SHP77 treated with DMSO at 0.1 percent for 48 hours (cell line): ENCODE data around the gene MEF2C.
"Not testable (repeated sequence)": the region's sequence is repeated elsewhere in the genome, so short reads cannot be mapped to it uniquely, and the experiment has no call there.

Experiments used
- DNase-seq: peaks from one replicate; lab custom pipeline; 2025; lab: John Stamatoyannopoulos, UW

Gene MEF2C

GRCh38 chr5:88862547-88863175 is 20.3 kb downstream of the MEF2C start:
- no peak for DNase-seq

- no peak for DNase-seq
Observed at GRCh38 chr5:88861231-88861630, 21.8 kb downstream of the MEF2C start.

DNA sequence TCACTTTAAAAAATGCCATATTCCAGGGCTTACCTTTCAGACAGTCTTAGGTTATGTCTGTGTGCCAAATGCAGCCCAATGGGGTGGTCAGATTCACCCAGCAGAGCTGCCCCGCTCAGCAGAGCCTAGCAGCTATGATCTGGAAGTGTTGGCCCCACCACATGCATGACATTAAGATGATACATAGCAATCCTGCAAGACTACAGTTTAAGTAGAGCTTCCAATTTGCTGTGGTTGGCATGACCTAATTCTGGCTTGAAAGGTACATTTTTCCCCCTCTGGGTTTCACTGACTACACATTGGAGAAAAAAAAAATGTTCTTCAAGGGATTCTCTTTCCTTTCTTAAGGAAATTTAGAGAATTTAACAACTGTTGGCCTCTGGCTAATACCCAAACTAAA is 22.5 kb downstream of the MEF2C start:
- no peak for DNase-seq

DNA sequence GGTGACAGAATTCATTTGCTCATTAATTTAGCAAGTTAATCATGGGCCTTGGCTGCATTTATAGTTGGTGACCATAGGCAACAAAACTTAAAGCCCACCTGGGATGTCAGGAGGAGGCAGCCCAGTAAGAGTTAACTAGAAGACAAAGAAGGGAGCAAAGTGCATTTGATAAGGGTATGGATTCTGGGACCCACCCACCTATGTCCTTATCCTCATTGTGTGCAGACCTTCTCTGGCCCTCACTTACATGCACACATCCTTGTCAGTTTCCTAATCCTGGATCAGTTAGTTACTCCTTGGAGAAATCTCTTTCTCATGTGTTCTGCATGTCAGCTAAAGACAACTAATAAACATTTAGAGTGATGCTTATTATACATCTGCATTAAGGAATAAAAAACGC is 24.6 kb downstream of the MEF2C start:
- no peak for DNase-seq

GRCh38 chr5:88856381-88856780 is 26.6 kb downstream of the MEF2C start:
- not testable (repeated sequence) for DNase-seq

- DNase-seq, result no peak
Observed at GRCh38 chr5:88854769-88855168, 28.2 kb downstream of the MEF2C start.

DNA sequence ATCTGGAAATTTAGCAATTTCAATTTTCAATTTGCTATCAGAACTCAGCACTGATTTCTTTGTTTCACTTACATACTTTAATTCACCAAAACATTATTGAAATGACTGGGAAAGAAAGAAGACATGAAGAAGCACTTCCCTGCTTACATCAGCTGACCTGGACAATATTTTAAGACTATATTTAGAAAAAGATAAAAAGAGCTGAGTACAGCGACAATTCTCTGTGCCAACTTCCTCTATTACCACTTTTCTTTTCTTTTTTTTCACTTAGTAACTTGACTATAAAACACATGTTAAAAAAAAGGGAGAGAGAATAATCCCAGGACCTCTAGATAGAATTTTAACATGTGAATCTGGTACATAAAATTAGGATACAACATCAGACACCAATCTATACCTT is 35.6 kb downstream of the MEF2C start:
- DNase-seq, result no peak

DNA sequence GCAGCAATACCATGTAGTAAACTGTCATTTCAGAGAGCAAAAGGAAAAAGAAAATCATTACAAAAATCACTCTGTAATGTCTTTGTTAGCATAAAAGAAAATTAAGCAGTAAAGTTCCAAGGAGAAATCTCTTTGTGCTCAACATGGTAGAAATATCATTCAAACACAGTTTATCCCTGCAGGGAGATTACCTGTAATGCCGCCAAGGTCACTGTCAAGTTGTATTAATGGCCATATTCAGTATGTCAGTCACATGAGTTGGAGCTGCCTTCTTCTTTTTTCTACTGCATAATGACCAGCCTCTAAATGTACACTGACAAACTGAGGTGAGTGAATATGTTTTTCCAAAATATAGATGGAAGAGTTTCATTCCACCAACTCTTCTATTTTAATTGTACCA is 36.5 kb downstream of the MEF2C start:
- DNase-seq, result no peak

DNA sequence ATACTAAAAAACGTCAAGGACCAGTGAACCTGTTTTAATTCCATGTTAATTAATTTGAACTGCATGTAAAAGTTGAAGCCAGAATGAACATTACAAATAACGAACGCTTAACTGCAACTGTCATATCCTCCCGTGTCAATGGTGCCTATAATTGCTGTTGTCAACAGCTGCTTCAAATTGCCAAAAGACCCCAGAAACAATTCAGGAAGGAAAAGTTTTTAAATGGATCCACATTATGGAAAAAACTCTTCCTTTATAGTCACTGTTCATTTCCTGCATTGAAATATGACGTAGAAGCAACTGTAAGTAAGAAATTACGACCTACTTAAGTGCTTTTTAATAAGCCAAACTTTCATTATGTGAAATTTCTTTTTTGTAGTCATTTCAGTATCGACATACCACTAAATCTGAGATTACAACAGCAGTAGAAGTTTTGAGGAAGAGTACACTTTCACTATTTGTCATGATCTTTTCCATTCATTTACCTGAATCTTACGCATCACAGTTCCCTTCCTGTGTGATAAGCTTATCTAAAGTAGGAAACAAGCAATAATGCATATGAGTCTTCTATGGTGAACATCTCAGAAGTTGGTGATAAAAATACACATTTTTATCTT is 37.8 kb downstream of the MEF2C start:
- no peak for DNase-seq

DNA sequence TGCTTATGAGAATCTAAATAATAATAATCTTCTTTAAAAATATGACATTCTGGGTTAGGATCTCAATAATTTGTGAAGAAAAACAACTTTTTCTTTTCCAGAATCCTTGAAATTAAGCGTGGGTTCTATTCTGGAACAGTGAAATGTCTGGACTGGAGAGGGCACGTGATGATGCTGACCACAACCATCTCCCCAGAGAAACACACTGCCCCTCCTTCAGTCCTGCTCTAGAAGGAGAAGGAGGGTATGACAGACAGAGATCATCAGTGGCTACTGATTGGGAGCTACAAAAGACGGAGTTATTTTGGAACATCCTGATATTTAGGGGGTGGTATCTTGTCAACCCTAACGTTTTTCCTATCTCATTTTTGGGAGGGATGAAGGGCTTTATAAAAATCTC is 40.2 kb downstream of the MEF2C start:
- no peak for DNase-seq

GRCh38 chr5:88841212-88841611 is 41.8 kb downstream of the MEF2C start:
- no peak for DNase-seq

DNA sequence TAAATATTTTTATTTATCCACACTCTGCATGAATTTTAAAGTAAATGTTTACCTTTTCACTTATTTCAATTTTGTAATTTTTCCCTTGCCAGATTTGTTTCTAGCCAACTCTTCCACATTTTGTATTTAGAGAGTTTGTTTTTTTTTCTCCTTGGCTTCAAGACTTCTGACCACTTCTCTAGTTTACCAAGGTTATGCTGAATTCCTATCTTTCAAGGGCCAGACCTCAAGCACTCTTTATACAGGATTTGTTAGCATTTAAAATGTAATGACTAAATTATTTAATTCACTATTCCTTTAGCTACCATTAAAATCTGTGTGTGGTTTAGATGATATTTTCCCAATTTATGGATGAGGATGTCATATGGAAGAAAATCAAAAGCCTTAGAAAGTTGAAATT is 42.5 kb downstream of the MEF2C start:
- DNase-seq, result no peak

GRCh38 chr5:88839238-88839637 is 43.7 kb downstream of the MEF2C start:
- no peak for DNase-seq

DNA sequence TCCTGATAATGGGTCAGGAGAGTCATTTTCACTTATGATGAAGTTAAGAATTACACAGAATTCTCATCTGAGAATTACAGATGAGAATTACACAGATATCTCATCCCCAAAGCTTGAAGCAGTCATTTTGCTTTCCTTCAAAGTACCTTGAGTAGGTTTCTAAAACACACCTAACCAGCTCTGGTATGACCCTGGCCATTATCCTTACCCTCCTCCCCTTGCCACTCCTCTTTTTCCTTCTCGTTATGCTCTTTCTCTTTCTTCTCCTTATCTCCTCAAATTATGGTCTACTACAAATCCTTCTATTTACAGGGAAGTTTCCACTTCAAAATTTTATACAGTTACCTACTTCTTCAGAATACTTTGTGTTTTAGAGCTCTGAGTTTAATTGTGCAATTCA is 44.5 kb downstream of the MEF2C start:
- no peak for DNase-seq

DNA sequence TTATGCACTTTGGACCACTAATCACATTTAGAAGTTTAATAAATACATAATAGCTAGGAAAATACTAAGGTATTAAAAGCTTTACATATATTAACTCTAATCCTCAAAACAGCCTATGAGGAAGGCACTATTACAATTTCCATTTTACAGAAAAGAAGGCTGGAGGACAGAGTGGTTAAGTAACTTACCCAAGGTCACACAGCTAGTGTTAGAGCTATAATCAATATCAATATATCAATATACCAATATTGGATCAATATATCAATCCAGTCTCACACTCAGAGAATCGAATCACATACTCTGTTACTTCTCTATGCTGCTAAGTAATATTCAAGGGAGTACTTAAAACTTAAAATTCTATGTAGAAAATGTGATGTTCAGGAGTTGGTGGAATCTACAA is 45.2 kb downstream of the MEF2C start:
- DNase-seq, result no peak

DNA sequence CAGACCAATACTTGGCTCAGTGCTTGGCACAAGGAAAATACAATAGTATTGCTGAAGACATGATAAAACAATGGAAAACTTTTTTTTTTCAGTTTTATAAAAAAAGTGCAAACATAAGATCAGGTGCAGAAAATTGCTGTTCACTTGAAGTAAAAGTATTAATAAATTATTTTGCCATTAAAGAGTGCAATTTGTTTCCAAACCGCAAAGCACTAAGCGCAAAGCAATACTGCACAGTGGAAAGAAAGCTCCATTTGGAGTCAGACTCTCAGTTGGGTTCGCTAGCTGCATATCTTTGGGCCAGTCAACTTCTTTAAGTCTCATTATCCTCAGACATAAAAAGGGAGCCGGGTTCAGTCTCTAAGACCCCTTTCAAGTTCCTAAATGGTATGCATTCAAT is 45.8 kb downstream of the MEF2C start:
- DNase-seq, result no peak

GRCh38 chr5:88836195-88836838 is 46.7 kb downstream of the MEF2C start:
- no peak for DNase-seq

DNA sequence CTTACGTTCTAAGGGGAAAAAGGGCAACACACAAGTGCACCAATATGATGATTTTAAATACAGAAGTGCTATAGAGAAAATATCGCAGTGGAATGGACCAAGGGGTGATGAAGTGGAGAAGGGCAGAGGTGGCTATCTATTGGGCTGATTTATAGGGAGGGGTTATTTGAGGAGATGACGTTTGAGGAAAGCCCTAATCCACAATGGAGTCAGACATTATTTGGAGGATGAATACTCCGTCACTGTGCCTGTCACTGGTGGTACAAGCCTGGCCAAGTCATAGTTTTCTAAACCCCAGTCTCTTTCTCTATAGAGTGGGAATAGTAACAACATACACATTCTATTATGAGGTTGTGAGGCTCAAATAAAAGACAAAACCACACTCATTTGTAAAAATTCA is 48.5 kb downstream of the MEF2C start:
- no peak for DNase-seq

DNA sequence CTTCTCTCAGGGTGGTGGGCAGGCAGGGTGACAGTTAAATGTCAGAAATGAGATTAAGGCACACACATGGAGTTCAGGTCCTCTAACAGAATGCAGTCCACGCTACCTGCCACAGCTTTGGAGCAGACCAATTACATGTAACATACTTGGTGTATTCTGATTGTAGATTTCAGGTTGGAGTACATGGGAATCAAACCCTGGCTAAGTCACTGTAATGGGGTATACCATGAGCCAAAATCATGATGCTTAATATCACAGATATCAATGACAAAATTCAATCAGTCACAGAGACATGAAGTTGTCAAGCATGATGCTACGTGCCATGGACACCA is 48.9 kb downstream of the MEF2C start:
- no peak for DNase-seq

DNA sequence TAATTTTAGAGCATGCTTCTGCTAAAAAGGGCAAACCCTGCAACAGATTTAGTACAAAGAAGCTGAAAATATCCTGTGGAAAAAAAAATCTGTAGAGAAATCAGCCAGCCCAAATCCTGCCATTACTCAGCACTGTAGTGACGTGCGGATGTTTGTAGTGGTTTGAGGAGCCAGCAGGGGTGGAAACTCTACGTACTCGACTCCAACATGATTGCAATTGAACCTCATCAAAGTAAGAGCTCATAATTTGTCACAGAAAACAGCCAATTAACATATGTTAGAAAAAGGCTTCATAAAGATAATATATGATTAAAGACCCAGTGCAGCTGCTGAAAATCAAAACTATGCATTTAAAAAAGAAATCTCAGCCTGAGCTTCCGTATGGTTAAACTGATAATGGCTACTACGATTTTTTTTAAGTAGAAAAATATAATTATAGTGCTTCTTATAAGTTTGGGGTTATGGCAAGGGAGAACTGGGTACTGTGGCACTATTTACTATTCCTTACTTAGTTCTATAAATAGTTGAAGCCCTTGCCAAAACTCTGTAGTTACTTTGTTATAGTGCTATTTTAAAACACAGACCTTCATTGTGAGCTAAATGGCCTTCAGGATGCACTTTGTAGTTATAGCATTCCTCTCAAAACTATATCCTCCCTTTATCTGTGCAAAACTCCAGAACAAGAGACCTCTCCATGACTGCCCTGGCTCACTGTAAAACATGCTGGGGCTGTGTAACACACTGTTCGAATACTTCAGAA is 49.4 kb downstream of the MEF2C start:
- peak; percentile 31 for DNase-seq

- DNase-seq, result no peak
Observed at GRCh38 chr5:88831816-88832215, 51.2 kb downstream of the MEF2C start.

DNA sequence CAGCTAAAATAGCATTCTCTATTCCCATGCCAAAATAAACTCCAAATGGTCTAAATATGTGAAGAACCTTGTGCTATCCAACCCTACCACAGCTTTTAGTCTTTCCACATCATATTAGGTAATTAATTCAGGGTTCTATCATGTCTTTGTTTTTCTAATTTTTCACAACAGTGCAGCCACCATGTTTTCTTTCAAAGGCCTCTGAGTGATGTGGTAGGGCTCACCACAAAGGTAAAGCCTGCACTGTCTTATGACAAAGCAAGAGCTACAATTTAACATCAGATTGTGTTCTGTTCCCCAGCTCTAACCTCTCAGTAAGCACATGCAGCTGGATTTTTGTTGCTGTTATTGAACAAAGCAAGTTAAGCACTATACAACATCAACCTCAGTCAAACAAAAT is 52.4 kb downstream of the MEF2C start:
- no peak for DNase-seq

DNA sequence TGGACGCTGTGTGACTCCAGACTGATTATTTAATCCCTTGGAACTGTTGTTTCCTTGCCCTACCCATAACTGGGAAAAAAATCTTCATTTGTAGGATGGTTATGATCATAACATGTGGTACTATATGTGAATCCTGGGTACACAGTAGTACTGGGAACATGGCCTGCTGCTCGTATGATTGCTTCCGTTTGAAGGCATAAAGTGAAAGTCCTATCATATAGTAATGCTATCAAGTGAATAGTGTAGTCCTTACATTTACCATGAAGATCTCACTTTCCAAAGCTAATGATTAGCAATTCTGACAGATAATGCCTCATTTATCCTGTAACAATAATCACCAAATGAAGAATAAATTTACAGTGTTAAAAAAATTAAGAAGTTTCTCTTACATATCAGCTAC is 53.2 kb downstream of the MEF2C start:
- DNase-seq, result no peak
